HCT116 (cell line): ENCODE measurements around the gene FBXO15. TPM values are rescaled to one million over a fixed set of nuclear protein-coding genes. Genes with fewer than 3 reads are reported as not detected.

Experiments used
- ATAC-seq: fragments of 200-7000 bp; cut with Tn5 transposase; 2 replicates; pipeline ENCODE4 v1.9.1; 2020; ENCODE audit warnings: mild to moderate bottlenecking, moderate library complexity
- BruUV-seq: library from RNA; stranded (reverse); fragments of 400-500 nt; replicated peaks from 2 replicates; lab custom pipeline; 2021; lab: Mats Ljungman, UMichigan
- CTCF ChIA-PET: fragments of 300-600 bp; sonication (Branson Sonifier 250); formaldehyde crosslinking; loops from one replicate; lab custom pipeline; 2021; ENCODE audit warnings: antibody characterized with exemption; lab: Charles Lee
- POLR2A ChIA-PET: fragments of 300-600, 350-600 bp; sonication (Branson Sonifier 250); formaldehyde crosslinking; loops from one replicate; lab custom pipeline; 2021; ENCODE audit warnings: antibody characterized with exemption; lab: Charles Lee
- RAD21 ChIA-PET, 2 experiments: fragments of 300-600 bp; sonication (Branson Sonifier 250); formaldehyde crosslinking; loops; one replicate each; lab custom pipeline; 2023; ENCODE audit warnings: low total read pairs in 2 of 2; ENCODE audit not compliant: uncharacterized antibody in 2 of 2, unreplicated experiment in 2 of 2, low non-redundant PET in 1 of 2; lab: Charles Lee
- DNase-seq: peaks from one replicate; pipeline ENCODE4 v3.0.0-alpha.2; 2010; ENCODE audit warnings: low read depth, low spot score
- H2AFZ ChIP-seq: fragments of 200-600 bp; shearing (Covaris generic), sonication (generic); 2 replicates; pipeline ENCODE4 v1.6.1; 2017; ENCODE audit warnings: low read depth, mixed run types, mixed read lengths, antibody characterized with exemption, low read length; ENCODE audit not compliant: poor library complexity, severe bottlenecking
- H3K27ac ChIP-seq: 2 replicates; pipeline ENCODE4 v1.5.1; 2012; ENCODE audit warnings: low read depth, low read length
- H3K27me3 ChIP-seq: fragments of 200-600 bp; sonication (generic); 2 replicates; pipeline ENCODE4 v1.6.1; 2016; ENCODE audit warnings: mixed run types, low read length, mixed read lengths; ENCODE audit not compliant: insufficient read depth
- H3K36me3 ChIP-seq, 2 experiments: fragments of 200-500 bp in 1 of 2; fragments of 200-600 bp in 1 of 2; sonication (Bioruptor generic) in 1 of 2; sonication (generic) in 1 of 2; 2 replicates each; pipeline versions ENCODE4 v1.5.1 to v1.6.1; 2014 to 2016; ENCODE audit warnings: low read length in 2 of 2, inconsistent platforms in 1 of 2, mixed read lengths in 1 of 2, mixed run types in 1 of 2; ENCODE audit not compliant: insufficient read depth in 2 of 2, control insufficient read depth in 1 of 2
- H3K4me1 ChIP-seq, 2 experiments: fragments of 200-600 bp in 1 of 2; sonication (generic) in 1 of 2; 2 replicates each; pipeline versions ENCODE4 v1.5.1 to v1.6.1; 2012 to 2017; ENCODE audit warnings: low read length in 2 of 2, inconsistent platforms in 1 of 2, mild to moderate bottlenecking in 1 of 2, mixed read lengths in 1 of 2, mixed run types in 1 of 2, moderate library complexity in 1 of 2; ENCODE audit not compliant: insufficient read depth in 2 of 2, control insufficient read depth in 1 of 2
- H3K4me2 ChIP-seq: fragments of 200-600 bp; sonication (generic); 2 replicates; pipeline ENCODE4 v1.6.1; 2017; ENCODE audit warnings: mixed run types, low read length, mixed read lengths
- H3K4me3 ChIP-seq, 2 experiments: fragments of 200-600 bp in 1 of 2; sonication (generic) in 1 of 2; replicated peaks in 1 of 2; 2 replicates each; pipeline ENCODE4 v1.5.1; 2011 to 2016; ENCODE audit warnings: low read length in 2 of 2, control low read depth in 1 of 2, low read depth in 1 of 2, mild to moderate bottlenecking in 1 of 2, mixed read lengths in 1 of 2, mixed run types in 1 of 2
- H3K79me2 ChIP-seq: fragments of 200-600 bp; sonication (generic); 2 replicates; pipeline ENCODE4 v1.6.1; 2017; ENCODE audit warnings: mild to moderate bottlenecking, mixed run types, low read length, moderate library complexity, mixed read lengths; ENCODE audit not compliant: insufficient read depth
- H3K9ac ChIP-seq: fragments of 200-600 bp; sonication (generic); 2 replicates; pipeline ENCODE4 v1.6.1; 2016; ENCODE audit warnings: low read length, mixed read lengths
- H3K9me2 ChIP-seq: fragments of 200-600 bp; sonication (generic), shearing (Covaris generic); 2 replicates; pipeline ENCODE4 v1.6.1; 2017; ENCODE audit warnings: mixed run types, mild to moderate bottlenecking, moderate library complexity; ENCODE audit not compliant: insufficient read depth
- H3K9me3 ChIP-seq, 2 experiments: fragments of 200-500 bp in 1 of 2; fragments of 200-600 bp in 1 of 2; sonication (Bioruptor generic) in 1 of 2; sonication (generic) in 1 of 2; 2 replicates each; pipeline ENCODE4 v1.6.1; 2014 to 2017; ENCODE audit warnings: low read length in 2 of 2, mixed read lengths in 2 of 2, inconsistent platforms in 1 of 2, low read depth in 1 of 2, mild to moderate bottlenecking in 1 of 2, mixed run types in 1 of 2, moderate library complexity in 1 of 2; ENCODE audit not compliant: control insufficient read depth in 1 of 2, insufficient read depth in 1 of 2
- H4K20me1 ChIP-seq: fragments of 200-600 bp; sonication (generic), shearing (Covaris generic); 2 replicates; pipeline ENCODE4 v1.6.1; 2017; ENCODE audit warnings: mixed run types, mild to moderate bottlenecking, moderate library complexity; ENCODE audit not compliant: insufficient read depth
- ATF3 ChIP-seq: IDR thresholded peaks from 2 replicates; pipeline ENCODE4 v1.6.1; 2012
- CBX3 ChIP-seq: IDR thresholded peaks from 2 replicates; pipeline ENCODE4 v1.6.1; 2012; ENCODE audit warnings: low read depth
- CEBPB ChIP-seq: IDR thresholded peaks from 2 replicates; pipeline ENCODE4 v1.6.1; 2012; ENCODE audit warnings: low read depth
- CTCF ChIP-seq, 3 experiments: fragments of 200-600 bp in 1 of 3; sonication (generic) in 1 of 3; IDR thresholded peaks in 2 of 3; conservative IDR thresholded peaks in 1 of 3; 2 replicates each; pipeline ENCODE4 v1.5.1; 2012 to 2017; ENCODE audit warnings: low read depth in 2 of 3, low read length in 2 of 3, antibody characterized with exemption in 1 of 3, borderline replicate concordance in 1 of 3, control low read depth in 1 of 3, mild to moderate bottlenecking in 1 of 3, mixed read lengths in 1 of 3, mixed run types in 1 of 3, moderate library complexity in 1 of 3; ENCODE audit not compliant: insufficient read depth in 1 of 3
- EGR1 ChIP-seq: IDR thresholded peaks from 2 replicates; pipeline ENCODE4 v1.6.1; 2012; ENCODE audit warnings: low read depth
- ELF1 ChIP-seq: IDR thresholded peaks from 2 replicates; pipeline ENCODE4 v1.6.1; 2012; ENCODE audit warnings: low read depth, borderline replicate concordance
- EZH2 ChIP-seq: fragments of 200-600 bp; sonication (generic); IDR thresholded peaks from 2 replicates; pipeline ENCODE4 v1.6.1; 2017; ENCODE audit warnings: antibody characterized with exemption, mixed run types
- EZH2phosphoT487 ChIP-seq: fragments of 200-600 bp; IDR thresholded peaks from 2 replicates; pipeline ENCODE4 v1.6.1; 2018; ENCODE audit warnings: antibody characterized with exemption, borderline replicate concordance
- FOSL1 ChIP-seq: IDR thresholded peaks from 2 replicates; pipeline ENCODE4 v1.6.1; 2012; ENCODE audit warnings: low read depth
- JUND ChIP-seq: IDR thresholded peaks from 2 replicates; pipeline ENCODE4 v1.6.1; 2012
- MAX ChIP-seq: IDR thresholded peaks from 2 replicates; pipeline ENCODE4 v1.6.1; 2012
- POLR2A ChIP-seq: IDR thresholded peaks from 2 replicates; pipeline ENCODE4 v1.7.0; 2011; ENCODE audit warnings: borderline replicate concordance; ENCODE audit not compliant: insufficient read depth, insufficient read length; ENCODE audit errors: extremely low read depth
- RAD21 ChIP-seq: IDR thresholded peaks from 2 replicates; pipeline ENCODE4 v1.6.1; 2012; ENCODE audit warnings: low read depth, mild to moderate bottlenecking
- SIN3A ChIP-seq: IDR thresholded peaks from 2 replicates; pipeline ENCODE4 v1.6.1; 2012; ENCODE audit warnings: low read depth
- SP1 ChIP-seq: IDR thresholded peaks from 2 replicates; pipeline ENCODE4 v1.6.1; 2012; ENCODE audit warnings: low read depth
- SRF ChIP-seq: IDR thresholded peaks from 2 replicates; pipeline ENCODE4 v1.6.1; 2012; ENCODE audit warnings: low read depth
- ZFX ChIP-seq: fragments of 450-650 bp; IDR thresholded peaks from 2 replicates; pipeline ENCODE4 v1.6.1; 2017
- ZNF274 ChIP-seq: fragments of 200-500 bp; sonication (Bioruptor generic); IDR thresholded peaks from 2 replicates; pipeline ENCODE4 v1.6.1; 2014; ENCODE audit warnings: mild to moderate bottlenecking, low read depth, low read length, inconsistent platforms
- intact Hi-C: fragments of 100-400 bp; cut with micrococcal nuclease; formaldehyde crosslinking; loops from 2 replicates; pipeline ENCODE4 v1.10.0; 2022
- total RNA-seq: library from RNA; stranded (reverse); gene quantifications from one replicate; pipeline ENCODE4 v1.2.1, GENCODE V29; 2021; ENCODE audit not compliant: unreplicated experiment
- TF ChIP-seq, protein P1 (sequence below): IDR thresholded peaks from 2 replicates; pipeline ENCODE4 v1.6.1; 2011; ENCODE audit warnings: mild to moderate bottlenecking, low read length, moderate library complexity; ENCODE audit not compliant: insufficient replicate concordance; ENCODE audit errors: extremely low read depth

The FBXO15 gene
- total RNA-seq, 1 experiment from 2014 or later: 1.1 TPM

DNA sequence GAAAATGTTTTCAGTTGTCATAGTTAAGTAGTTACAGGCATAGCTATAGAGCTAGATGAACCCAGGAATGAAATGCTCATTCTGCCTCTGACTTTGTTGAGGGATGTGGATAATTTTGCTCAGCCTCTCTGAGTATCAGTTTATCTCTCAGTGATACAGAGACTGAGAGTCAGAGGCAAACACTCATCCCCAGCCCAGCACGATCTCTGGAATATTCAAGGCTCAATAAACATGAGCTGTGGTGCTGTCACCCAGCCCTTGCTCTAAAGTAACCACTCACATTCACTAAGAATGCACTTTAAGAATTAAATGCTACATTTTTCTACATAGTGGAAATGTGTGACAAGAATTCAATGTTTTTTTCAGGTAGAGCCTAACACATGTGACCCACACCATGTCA is 31.2 kb upstream of the FBXO15 start:
- ChIA-PET CTCF (no interaction called here), RAD21 (no interaction called here), POLR2A (no interaction called here)
- Histone ChIP-seq H3K9me2 (no peaks in the 10 kb centered on the region), H4K20me1 (no peaks in the 10 kb centered on the region), H3K36me3 (no peaks in the 10 kb centered on the region), H3K27me3 (peaks cover 30% of the 10 kb centered on the region), H3K4me3 (no peak overlapping the region), H3K9ac (no peak overlapping the region), H3K9me3 (no peaks in the 10 kb centered on the region), H2AFZ (no peak overlapping the region), H3K79me2 (no peaks in the 10 kb centered on the region), H3K4me1 (no peaks in the 10 kb centered on the region), H3K4me2 (no peak overlapping the region), H3K27ac (no peak overlapping the region)
- ATAC-seq: no peak
- no peak for DNase-seq
- no TSS peak for BruUV-seq
- no peak for TF ChIP-seq CBX3
- no peak for TF ChIP-seq SP1
- TF ChIP-seq POLR2A: no peak
- no peak for TF ChIP-seq EZH2phosphoT487
- TF ChIP-seq ATF3: no peak
- TF ChIP-seq JUND: no peak
- TF ChIP-seq ZFX: no peak
- intact Hi-C loops: no loop called here

DNA sequence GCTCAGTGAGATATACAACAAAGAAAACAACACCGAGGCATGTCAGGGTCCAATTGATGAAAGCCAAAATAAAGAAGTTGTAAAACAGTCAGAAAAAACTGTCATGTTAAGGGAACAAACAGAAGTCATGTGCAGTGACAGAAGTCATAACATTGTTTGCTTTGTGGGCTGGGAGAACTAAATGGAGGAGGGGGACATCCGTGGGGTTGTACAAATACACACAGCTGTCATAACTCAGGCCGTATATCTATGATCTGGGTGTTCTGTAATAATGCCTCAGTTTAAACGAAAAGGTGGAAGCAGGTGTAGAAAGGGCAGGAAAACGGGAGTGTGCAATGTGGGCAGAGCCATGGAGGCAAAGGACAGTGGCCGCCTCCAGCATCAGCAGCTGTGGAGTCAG is 28.0 kb upstream of the FBXO15 start:
- H3K9ac ChIP-seq: no peak overlapping the region
- POLR2A ChIA-PET: no interaction called here
- H3K4me3 ChIP-seq: no peak overlapping the region
- H3K4me1 ChIP-seq: no peaks in the 10 kb centered on the region
- no peaks in the 10 kb centered on the region for H4K20me1 ChIP-seq
- H2AFZ ChIP-seq: no peak overlapping the region
- no peaks in the 10 kb centered on the region for H3K79me2 ChIP-seq
- no peak for ATAC-seq
- no peaks in the 10 kb centered on the region for H3K9me2 ChIP-seq
- no peak overlapping the region for H3K27ac ChIP-seq
- no peak overlapping the region for H3K4me2 ChIP-seq
- no peaks in the 10 kb centered on the region for H3K9me3 ChIP-seq
- BruUV-seq: no TSS peak
- H3K36me3 ChIP-seq: no peaks in the 10 kb centered on the region
- peaks cover 41% of the 10 kb centered on the region for H3K27me3 ChIP-seq
- RAD21 ChIA-PET: no interaction called here
- CTCF ChIA-PET: no interaction called here
- intact Hi-C loops: no loop called here
- DNase-seq: no peak
- TF ChIP-seq EGR1: no peak
- TF ChIP-seq, protein P1, sequence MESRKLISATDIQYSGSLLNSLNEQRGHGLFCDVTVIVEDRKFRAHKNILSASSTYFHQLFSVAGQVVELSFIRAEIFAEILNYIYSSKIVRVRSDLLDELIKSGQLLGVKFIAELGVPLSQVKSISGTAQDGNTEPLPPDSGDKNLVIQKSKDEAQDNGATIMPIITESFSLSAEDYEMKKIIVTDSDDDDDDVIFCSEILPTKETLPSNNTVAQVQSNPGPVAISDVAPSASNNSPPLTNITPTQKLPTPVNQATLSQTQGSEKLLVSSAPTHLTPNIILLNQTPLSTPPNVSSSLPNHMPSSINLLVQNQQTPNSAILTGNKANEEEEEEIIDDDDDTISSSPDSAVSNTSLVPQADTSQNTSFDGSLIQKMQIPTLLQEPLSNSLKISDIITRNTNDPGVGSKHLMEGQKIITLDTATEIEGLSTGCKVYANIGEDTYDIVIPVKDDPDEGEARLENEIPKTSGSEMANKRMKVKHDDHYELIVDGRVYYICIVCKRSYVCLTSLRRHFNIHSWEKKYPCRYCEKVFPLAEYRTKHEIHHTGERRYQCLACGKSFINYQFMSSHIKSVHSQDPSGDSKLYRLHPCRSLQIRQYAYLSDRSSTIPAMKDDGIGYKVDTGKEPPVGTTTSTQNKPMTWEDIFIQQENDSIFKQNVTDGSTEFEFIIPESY: no peak
- no peak for TF ChIP-seq EZH2
- TF ChIP-seq FOSL1: no peak
- no peak for TF ChIP-seq SP1
- no peak for TF ChIP-seq CBX3
- TF ChIP-seq RAD21: no peak
- TF ChIP-seq SIN3A: no peak
- TF ChIP-seq SRF: no peak
- TF ChIP-seq ELF1: no peak
- TF ChIP-seq CEBPB: no peak
- no peak for TF ChIP-seq MAX
- no peak for TF ChIP-seq ZNF274
- no peak for TF ChIP-seq CTCF (IDR thresholded peaks at IDR 0.05 in 2 of 3, conservative IDR thresholded peaks at IDR 0.05 in 1 of 3; ENCODE audit: borderline replicate concordance in 1 of 3, insufficient read depth in 1 of 3, low read depth in 2 of 3, low read length in 2 of 3)
- no peak for TF ChIP-seq EZH2phosphoT487
